ENCODE results near the gene SATL1. TPM values are rescaled to one million over a fixed set of nuclear protein-coding genes. Genes with fewer than 3 reads are reported as not detected.
A peak's percentile ranks its signal among the peaks of the same experiment; 100 is the strongest.
"Not testable (repeated sequence)": the region's sequence is repeated elsewhere in the genome, so short reads cannot be mapped to it uniquely, and the experiment has no call there.

Gene SATL1
- total RNA-seq, result not detected
- polyA plus RNA-seq (ENCODE audit: insufficient read length in 6 of 6), result under 1 TPM; 0.37 to 0.66 (median 0.51) TPM
- long read RNA-seq, donor 1, result 0 reads
- long read RNA-seq, donor 2, partial matches to known transcripts, result 36 of 41 reads
- long read RNA-seq, donor 2, other reads (novel, unspliced or antisense), result 5 of 41 reads
- long read RNA-seq, donor 3, partial matches to known transcripts, result 6 of 6 reads
- long read RNA-seq, donor 3, other reads (novel, unspliced or antisense), result 0 of 6 reads
- long read RNA-seq, donor 4, result 0 reads
- long read RNA-seq, donor 5, result 0 reads
- long read RNA-seq, donor 6, partial matches to known transcripts, result 19 of 19 reads
- long read RNA-seq, donor 6, other reads (novel, unspliced or antisense), result 0 of 19 reads
- long read RNA-seq, donor 7, partial matches to known transcripts, result 12 of 12 reads
- long read RNA-seq, donor 7, other reads (novel, unspliced or antisense), result 0 of 12 reads
- long read RNA-seq, donor 8, partial matches to known transcripts, result 12 of 12 reads
- long read RNA-seq, donor 8, other reads (novel, unspliced or antisense), result 0 of 12 reads
- long read RNA-seq, donor 9, result 0 reads
- long read RNA-seq, donor 10, result 0 reads
- long read RNA-seq, donor 11, partial matches to known transcripts, result 99 of 99 reads
- long read RNA-seq, donor 11, other reads (novel, unspliced or antisense), result 0 of 99 reads
- long read RNA-seq, donor 12, partial matches to known transcripts, result 0 of 1 reads
- long read RNA-seq, donor 12, other reads (novel, unspliced or antisense), result 0 of 1 reads

GRCh38 chrX:85243761-85244449 is at the start of gene SATL1, which contains the start of gene ZNF711:
Gene SATL1, minus strand, starts transcription at chrX:85243779. Its CDS starts 134,811 bp downstream, at chrX:85108968.
Gene ZNF711, plus strand, starts transcription at chrX:85243991. Its CDS starts 3,582 bp downstream, at chrX:85247573.
- intact Hi-C loops (cut with DNase I), result no loop called here
- ATAC-seq, result peak; percentile 80

DNA sequence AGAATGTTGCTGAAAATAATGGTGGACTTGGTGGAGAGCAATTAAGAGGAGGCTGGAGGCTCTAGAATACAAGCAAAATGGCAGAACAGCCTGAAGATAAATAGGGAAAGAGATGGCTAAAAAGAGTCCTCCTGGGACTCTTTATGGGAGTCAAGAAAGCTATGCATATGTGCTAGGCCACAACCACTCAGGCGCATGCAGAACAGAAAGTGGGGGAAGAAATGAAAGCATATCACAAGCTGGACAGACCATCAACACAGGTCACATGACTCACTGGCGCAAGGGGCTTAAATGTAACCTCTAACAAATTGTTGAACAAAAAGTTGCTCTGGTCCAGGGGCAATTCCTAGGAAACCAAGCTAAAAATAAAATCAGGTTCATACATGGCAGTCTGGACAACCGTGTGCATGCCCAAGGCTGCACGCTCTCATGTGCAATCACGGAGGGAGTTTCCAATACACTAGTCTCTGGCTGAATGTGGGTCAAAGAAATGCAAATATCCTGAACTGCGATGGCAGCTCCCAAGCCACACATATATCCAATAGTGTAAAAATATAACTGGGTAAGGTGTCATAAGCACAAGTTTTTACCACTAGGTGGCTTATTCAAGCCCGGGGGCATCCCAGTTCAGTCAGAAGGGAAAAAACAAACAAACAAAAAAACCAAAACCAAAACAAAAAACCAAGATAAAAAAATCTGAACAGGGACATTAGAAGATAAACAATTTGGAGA is 45.6 kb upstream of the SATL1 start:
- H3K27ac ChIP-seq, result no peak overlapping the region
- no peak overlapping the region for H3K4me3 ChIP-seq
- H3K4me1 ChIP-seq, result no peaks in the 10 kb centered on the region
- TF ChIP-seq CTCF (IDR thresholded peaks at IDR 0.05), result no peak
- H3K36me3 ChIP-seq, result no peaks in the 10 kb centered on the region
- DNase-seq, result no peak
- ATAC-seq, result no peak
- intact Hi-C loops (cut with DNase I), result no loop called here
- no peaks in the 10 kb centered on the region for H3K9me3 ChIP-seq
- no peaks in the 10 kb centered on the region for H3K27me3 ChIP-seq

More at GRCh38 chrX:85243761-85244449, at the start of gene SATL1, which contains the start of gene ZNF711:
- Histone ChIP-seq H3K4me1 (no peaks in the 10 kb centered on the region), H3K4me3 (peak within 1 kb of the TSS; percentile 24 to 40), H3K27ac (no peak within 1 kb of the TSS), H3K9me3 (no peaks in the 10 kb centered on the region), H3K36me3 (no peaks in the 10 kb centered on the region), H3K27me3 (peaks cover 0 to 15% of the 10 kb centered on the region in 2 donors)
- TF ChIP-seq CTCF (IDR thresholded peaks at IDR 0.05), result no peak
- DNase-seq, result peak; percentile 46 to 95 (median 74)

DNA sequence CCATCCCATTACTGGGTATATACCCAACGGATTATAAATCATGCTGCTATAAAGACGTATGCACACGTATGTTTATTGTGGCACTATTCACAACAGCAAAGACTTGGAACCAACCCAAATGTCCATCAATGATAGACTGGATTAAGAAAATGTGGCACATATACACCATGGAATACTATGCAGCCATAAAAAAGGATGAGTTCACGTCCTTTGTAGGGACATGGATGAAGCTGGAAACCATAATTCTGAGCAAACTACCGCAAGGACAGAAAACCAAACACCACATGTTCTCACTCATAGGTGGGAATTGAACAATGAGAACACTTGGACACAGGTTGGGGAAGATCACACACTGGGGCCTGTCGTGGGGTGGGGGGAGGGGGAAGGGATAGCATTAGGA is 41.7 kb upstream of the SATL1 start:
- DNase-seq; H3K9me3 ChIP-seq; H3K27ac ChIP-seq; H3K4me1 ChIP-seq; H3K27me3 ChIP-seq; ATAC-seq; intact Hi-C loops (cut with DNase I); H3K4me3 ChIP-seq; H3K36me3 ChIP-seq: not testable (repeated sequence)

- H3K4me1 ChIP-seq, result no peaks in the 10 kb centered on the region
- peak; percentile 61 for ATAC-seq
- H3K4me3 ChIP-seq, result peak overlapping the region; percentile 24 to 40
- H3K9me3 ChIP-seq, result no peaks in the 10 kb centered on the region
- DNase-seq, result peak in 2 of 4 donors; percentile 46 to 49
- H3K27ac ChIP-seq, result no peak overlapping the region
- H3K27me3 ChIP-seq, result peaks cover 0 to 15% of the 10 kb centered on the region in 2 donors
- no peaks in the 10 kb centered on the region for H3K36me3 ChIP-seq
- no peak for TF ChIP-seq CTCF (IDR thresholded peaks at IDR 0.05)
- intact Hi-C loops (cut with DNase I), result no loop called here
Measured at GRCh38 chrX:85244450-85245211, 1.1 kb upstream of the SATL1 start.

Measured in left lung (tissue), 14 donors.